ENCODE measurements around the gene CKAP4. TPM values are rescaled to one million over a fixed set of nuclear protein-coding genes. Genes with fewer than 3 reads are reported as not detected.

The CKAP4 gene, protein sequence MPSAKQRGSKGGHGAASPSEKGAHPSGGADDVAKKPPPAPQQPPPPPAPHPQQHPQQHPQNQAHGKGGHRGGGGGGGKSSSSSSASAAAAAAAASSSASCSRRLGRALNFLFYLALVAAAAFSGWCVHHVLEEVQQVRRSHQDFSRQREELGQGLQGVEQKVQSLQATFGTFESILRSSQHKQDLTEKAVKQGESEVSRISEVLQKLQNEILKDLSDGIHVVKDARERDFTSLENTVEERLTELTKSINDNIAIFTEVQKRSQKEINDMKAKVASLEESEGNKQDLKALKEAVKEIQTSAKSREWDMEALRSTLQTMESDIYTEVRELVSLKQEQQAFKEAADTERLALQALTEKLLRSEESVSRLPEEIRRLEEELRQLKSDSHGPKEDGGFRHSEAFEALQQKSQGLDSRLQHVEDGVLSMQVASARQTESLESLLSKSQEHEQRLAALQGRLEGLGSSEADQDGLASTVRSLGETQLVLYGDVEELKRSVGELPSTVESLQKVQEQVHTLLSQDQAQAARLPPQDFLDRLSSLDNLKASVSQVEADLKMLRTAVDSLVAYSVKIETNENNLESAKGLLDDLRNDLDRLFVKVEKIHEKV
- 78.0 to 92.4 TPM (median 87.0 TPM) in 5 replicates for total RNA-seq (2022; extraction: Qiagen RNA extraction)

DNA sequence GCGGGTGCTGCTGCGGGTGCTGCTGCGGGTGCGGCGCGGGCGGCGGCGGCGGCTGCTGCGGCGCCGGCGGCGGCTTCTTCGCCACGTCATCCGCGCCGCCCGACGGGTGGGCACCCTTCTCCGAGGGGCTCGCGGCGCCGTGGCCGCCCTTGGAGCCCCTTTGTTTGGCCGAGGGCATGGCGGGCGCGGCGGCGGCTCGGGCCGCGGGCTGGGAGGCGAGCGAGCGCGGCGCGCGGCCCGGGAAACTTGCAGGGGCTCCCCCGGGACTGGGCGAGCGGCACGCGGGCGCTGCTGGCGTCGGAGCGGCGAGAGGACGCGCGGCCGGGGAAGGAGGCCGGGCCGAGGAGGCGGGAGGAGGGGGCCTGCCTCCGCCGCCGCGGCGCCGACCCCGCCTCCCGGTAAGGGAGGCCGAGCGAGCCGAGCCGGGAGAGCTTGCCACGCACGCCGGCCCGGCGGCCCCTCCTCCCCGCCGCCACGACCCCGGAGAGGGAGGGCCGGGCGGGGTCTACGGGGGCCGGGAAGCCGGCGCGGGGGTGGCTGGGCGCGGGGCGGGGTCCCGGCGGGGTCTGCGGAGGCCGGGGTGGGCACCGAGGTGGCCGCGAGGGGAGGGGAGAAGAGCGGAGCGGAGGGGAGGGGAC lies at the start of gene CKAP4:
CKAP4 (minus strand) TSS at position 347 of the 638 bp plus-strand sequence; CDS start at position 178, 169 bp downstream.

Other genes starting within 250 kb of the CKAP4 start
- gene NUAK1, start 109.1 kb downstream of the CKAP4 start, total RNA-seq (2022; extraction: Qiagen RNA extraction) = 8.8 to 11.0 TPM (median 10.3 TPM) in 5 replicates
- gene TCP11L2, start 54.7 kb upstream of the CKAP4 start, total RNA-seq (2022; extraction: Qiagen RNA extraction) = 1.8 to 3.1 TPM (median 2.5 TPM) in 5 replicates
- 5.0 to 5.9 TPM (median 5.2 TPM) in 5 replicates for gene POLR3B, start 109.7 kb upstream of the CKAP4 start, total RNA-seq (2022; extraction: Qiagen RNA extraction)

All from A549 treated with CORT108297 at 1 μM for 4 hours (cell line).